ENCODE data around the gene RUSC1.
A peak's percentile ranks its signal among the peaks of the same experiment; 100 is the strongest.
"Not testable (repeated sequence)": the region's sequence is repeated elsewhere in the genome, so short reads cannot be mapped to it uniquely, and the experiment has no call there.

Gene RUSC1

DNA sequence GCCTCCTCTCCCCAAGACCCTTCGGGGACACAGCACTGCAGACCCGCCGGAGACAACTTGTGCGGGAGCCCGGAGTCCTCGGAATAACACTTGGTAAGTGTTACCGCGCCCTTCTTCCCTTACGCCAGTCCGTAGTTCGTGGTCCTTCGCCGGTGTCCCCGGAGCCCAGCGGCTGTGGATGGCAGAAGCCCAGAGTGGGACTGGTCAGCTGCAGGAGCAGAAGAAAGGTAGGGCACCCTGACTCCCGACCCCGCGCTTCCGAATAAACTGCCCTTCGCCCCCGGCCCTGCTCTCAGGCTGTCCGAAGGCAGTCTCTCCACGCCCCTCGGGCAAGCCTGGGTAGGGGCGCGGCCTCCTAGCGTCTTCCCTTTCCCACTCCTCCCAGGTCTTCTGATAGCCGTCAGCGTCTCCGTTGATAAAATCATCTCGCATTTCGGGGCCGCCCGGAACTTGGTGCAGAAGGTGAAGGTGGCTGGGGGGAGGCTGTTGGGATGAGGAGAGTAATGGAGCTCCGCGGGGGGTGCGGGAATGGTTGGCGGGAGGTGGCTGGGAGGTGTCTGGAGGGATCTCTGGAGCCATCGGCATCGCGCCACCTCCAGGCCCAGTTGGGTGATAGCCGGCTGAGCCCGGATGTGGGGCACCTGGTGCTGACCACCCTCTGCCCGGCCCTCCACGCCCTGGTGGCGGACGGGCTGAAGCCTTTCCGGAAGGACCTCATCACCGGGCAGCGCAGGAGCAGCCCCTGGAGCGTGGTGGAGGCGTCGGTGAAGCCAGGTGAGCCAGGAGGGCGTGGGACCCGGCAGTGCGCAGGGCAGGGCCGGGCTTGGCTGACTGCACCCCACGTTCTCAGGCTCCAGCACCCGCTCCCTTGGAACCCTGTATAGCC lies 4.3 kb downstream of the RUSC1 start:
- peak; percentile 67 to 80 for DNase-seq

DNA sequence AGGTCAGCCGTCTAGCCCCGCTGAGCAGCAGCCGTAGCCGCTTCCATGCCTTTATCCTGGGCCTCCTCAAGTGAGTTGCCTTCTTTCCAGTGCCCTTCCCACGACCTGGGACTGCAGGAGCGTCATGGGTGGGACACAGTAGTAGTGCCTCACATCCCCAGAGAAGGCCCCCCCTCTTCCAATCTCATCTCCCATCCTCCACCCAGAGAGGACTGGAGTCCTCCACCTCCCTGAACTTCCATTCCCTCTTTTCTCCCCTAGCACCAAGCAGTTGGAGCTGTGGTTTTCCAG lies 4.9 kb downstream of the RUSC1 start:
- DNase-seq = no peak

DNA sequence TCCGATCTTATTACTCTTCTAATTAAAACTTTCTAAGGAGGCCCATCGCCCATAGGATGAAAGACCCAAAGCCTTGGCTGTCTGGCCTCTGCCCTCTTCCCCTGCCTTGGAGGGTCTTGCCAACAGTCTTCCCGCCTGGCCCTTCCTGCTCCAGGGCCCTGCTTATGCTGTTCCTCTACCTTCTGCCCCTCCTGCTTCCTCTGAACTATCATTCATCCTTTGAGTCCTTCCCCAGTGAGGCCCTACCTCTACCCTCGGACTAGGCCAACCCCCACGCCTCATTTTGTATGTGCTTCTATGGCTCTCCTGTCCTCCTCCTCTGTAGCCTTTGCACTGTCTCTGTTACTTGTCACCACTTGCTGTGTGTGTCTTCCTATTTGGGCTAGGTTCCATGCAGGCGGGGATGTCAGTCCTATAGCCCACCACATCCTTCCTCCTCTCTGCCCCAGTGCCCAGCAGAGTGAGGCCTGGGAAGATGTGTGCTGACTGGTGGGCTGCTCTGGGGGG lies 5.4 kb downstream of the RUSC1 start:
- no peak for DNase-seq

DNA sequence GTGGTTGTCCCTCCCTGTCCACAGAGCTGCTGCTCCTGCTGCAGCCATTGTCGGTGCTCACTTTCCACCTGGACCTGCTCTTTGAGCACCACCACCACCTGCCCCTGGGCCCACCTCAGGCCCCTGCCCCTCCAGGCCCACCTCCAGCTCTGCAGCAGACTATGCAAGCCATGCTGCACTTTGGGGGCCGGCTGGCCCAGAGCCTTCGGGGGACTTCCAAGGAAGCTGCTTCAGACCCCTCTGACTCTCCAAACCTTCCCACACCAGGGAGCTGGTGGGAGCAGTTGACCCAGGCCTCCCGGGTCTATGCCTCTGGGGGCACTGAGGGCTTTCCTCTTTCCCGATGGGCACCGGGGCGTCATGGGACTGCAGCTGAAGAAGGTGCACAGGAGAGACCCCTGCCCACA lies 5.9 kb downstream of the RUSC1 start:
- no peak for DNase-seq

DNA sequence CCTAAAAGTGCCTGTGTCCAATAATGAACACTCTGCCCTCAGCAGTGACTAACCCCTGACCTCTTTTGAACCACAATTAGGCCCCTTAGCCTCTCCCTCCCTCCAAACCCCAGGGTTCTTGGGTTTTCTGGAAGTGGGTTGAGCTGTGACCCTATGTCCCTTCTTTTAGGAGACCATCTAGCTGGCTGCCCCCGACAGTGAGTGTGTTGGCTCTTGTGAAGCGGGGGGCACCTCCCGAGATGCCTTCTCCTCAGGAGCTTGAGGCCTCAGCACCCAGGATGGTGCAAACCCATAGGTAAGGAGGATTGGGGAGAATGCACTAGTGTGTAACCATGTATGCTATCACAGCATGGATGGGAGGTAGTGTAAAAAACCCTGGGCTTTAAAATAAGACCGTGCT lies 7.3 kb downstream of the RUSC1 start:
- no peak for DNase-seq

DNA sequence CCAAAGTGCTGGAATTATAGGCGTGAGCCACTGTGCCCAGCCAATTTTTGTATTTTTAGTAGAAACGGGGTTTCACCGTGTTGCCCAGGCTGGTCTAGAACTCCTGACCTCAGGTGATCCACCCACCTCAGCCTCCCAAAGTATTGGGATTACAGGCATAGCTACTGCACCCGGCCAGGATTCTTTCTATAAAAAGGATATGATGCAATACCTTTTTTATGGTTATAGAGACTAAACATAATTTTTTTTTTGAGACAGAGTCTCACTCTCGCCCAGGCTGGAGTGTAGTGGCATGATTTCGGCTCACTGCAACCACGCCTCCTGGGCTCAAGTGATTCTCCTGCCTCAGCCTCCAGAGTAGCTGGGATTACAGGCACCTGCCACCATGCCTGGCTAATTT lies 8.2 kb downstream of the RUSC1 start:
- DNase-seq = not testable (repeated sequence)

DNA sequence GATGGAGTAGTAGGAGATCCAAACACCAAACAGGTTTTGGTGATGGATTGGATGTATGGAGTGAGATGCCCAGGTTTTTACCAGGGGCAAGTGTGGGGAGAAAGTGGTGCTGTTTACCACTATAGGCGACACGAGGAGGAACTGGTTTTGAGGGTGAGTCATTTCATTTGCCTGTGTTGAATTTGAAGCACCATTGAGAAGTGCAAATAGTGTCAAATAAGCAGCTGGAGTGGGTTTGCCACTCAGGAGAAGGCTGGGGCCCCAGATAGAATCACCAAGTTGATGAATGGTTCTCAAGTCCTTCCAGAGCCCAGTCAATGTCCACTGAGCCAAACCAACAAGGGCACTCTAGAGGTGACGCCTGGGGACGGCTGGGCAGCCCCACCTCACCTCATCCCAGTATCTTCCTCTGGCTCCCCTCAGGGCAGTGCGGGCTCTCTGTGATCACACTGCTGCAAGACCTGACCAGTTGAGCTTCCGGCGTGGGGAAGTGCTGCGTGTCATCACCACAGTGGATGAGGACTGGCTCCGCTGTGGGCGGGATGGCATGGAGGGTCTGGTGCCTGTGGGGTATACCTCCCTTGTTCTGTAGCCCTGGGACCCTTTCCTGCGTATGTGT lies 9.4 kb downstream of the RUSC1 start:
- DNase-seq = no peak

DNA sequence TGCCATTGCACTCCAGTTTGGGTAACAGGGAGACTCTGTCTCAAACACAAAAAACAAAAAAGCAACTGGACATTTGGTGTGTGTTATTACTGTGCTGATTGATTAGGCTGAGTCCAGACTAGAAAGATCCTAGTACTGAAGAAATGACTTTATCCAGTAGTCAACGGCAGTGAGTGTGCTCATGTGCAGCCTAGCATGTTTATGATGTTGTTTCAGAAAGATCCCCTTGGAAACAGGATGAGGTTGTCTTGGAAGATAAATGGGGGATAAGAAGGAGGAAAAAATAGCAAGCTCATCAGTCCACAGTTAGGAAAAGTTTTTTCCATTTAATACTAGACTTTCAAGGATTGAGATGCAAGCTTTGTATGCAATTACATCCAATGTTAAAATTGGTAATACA lies 14.3 kb downstream of the RUSC1 start:
- no peak for DNase-seq

DNA sequence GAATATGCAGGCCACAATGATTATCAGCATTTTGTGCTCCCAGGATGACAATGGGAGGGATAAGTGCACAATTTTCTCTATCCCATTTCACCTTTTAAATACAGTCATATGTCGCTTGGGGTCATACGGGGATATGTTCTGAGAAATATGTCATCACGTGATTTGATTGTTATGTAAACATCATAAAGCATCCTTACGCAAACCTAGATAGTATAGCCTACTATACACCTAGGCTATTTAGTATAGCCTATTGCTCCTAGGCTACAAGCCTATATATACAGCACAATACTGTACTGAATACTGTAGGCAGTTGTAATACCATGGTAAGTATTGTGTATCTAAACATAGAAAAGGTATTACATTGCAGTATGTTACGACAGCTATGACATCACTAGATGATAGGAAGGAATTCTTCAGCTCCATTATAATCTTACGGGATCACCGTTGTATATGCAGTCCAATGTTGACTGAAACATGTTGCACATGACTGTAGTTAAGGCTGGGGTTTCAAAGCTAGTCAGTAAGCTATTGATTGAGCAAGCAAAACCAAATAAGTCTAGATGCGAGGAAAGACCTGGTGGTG lies 18.9 kb downstream of the RUSC1 start:
- DNase-seq = no peak

DNA sequence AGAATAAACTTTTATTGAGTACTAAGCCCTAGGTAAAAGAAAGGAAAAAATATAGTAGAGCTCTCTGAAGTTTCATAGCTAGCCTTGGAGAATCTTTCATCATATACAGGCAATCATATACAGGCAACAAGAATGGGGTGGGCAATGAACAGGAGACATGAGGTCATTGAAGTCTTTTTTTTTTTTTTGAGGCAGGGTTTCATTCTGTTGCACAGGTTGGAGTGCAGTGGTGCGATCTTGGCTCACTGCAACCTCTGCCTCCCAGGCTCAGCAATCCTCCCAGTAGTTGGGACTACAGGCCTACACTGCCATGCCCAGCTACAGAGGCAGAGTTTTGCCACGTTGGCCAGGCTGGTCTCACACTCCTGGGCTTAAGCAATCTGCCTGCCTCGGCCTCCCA lies 22.1 kb downstream of the RUSC1 start:
- DNase-seq = no peak

DNA sequence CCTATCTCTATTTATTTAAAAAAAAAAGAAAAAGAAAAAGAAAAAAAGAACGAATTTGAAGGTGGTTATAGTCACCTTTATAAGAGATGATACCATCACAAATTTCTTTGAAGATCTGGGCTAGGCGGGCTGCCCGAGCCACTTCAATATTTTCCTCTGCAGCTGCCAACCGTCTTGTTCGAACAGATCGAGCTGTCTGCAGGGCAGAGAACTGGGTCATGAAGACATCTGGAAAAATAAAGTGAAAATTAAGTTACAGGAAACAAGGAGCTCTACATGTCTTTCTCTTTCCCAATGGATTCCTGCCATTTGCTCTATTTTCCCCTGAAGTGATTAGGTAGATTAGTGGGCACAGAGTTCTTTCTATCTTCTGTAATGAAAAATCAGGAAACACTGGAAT lies 31.9 kb downstream of the RUSC1 start:
- DNase-seq = no peak

DNA sequence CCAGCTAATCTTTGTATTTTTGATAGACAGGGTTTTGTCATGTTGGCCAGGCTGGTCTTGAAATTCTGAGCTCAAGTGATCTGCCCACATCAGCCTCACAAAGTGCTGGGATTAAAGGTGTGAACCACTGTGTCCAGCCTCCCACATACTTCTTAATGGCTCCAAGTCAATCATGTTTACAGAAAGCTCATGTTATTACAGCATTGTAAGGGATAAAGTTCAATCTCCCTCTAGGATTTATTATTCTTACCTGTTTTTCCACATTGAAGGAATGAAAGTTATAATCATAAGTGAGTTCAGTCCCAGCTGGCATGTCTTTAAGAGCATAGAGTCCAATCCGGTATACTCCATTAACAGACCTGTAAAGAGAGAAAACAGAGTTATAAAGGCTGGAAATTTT lies 39.4 kb downstream of the RUSC1 start:
- no peak for DNase-seq

DNA sequence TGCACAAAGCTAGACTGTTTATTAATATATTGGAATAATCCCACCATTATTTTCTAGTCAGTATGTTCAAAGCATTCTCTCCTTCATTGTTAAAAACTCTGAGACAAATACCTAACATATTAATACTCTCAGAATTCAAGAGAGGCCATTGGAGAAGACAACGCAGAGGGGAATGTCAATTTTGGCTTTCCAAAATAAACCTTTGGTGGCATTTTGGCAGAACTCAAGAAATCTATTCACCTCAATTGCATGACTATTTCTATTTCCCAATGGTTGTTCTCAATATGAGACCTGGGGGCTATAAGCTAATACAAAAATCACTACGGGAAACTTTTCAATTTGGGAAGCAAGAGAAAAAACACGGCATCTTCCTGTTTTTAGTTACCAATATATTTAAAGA lies 58.5 kb downstream of the RUSC1 start:
- no peak for DNase-seq

DNA sequence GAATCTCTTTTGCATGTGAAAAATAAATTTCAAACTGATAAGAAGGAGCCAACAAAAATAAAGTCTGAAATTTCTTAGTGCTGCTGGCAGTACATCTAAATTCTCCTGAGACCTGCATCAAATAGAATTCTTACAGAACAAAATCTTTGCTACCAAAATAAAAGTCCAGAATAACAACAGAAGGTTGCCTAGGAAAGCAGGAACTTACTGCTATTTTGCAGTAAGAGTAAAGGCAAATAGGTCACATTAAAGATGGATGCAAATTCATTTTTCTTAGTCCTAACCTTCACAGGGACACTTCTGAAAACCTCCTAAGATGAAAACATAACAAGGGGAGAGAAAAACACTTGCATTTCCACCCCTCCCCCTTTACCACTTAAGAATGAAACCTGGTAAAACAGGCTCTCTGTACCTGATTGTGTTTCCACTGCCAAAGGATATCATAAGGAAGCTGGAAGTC lies 59.0 kb downstream of the RUSC1 start:
- no peak for DNase-seq
